ENCODE data around the gene FOXO1.
A peak's percentile ranks its signal among the peaks of the same experiment; 100 is the strongest.
"Not testable (repeated sequence)": the region's sequence is repeated elsewhere in the genome, so short reads cannot be mapped to it uniquely, and the experiment has no call there.

The FOXO1 gene

DNA sequence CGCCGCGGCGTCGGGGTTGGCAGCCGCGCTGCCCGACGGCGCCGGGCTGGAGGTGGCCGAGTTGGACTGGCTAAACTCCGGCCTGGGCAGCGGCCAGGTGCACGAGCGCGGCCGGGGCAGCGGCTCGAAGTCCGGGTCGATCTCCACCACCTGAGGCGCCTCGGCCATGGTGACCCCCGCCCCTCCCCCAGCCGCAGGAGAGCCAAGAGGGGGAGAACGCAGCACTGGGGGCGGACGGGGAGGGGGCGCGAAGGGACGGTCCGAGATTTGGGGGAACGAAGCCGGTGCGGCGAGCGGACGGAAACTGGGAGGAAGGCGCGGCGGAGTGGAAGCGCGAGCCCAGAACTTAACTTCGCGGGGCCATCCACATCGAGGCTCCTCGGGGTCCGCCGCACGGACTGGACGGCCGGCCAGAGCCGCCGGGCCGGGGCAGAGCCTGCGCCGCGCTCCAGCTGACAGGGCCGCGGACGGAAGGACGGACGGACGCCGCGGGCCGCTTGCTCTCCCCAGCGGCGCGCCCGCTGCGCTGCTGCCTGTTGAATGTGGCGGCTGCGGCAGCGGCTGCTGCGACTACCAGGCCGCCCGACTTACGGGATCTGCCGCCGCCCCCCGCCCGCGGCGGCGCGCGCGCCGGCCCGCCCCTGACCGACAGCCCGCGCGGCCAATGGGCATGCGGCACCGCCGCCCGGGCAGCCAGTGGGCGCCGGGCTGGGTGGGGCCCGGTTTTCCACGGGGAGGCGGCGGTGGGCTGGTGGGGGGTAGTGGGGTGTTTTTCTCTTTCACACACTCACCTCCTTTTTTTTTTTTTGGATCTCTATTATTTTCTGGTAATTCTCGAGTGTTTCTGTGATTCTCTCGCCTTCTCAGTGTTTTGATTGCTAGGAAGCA, at the start of gene FOXO1:
Gene FOXO1 (minus strand): TSS at position 597 of the 888 bp plus-strand sequence. CDS start 429 bp downstream, at position 168.
- peak; percentile 93 for DNase-seq (ENCODE audit: low spot score)

DNA sequence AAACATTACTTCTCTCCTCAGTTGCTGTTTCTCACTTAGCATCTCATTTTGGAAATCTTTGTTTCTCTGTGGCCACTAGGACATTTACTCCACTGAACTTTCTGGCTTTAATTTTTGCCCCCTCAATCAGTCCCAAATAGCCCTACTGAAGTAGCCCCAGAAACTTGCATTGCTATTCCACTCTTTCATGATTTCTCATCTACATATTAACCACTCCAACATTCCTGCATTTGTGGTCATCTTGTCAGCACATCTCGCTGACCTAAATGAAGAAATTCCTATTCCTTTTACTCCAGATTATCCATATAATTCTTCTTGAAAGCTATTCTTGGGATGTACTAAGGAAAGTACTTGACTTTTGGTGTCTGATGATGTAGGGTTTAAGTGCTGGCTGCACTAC, 48.0 kb upstream of the FOXO1 start:
- not testable (repeated sequence) for DNase-seq (ENCODE audit: low spot score)

DNA sequence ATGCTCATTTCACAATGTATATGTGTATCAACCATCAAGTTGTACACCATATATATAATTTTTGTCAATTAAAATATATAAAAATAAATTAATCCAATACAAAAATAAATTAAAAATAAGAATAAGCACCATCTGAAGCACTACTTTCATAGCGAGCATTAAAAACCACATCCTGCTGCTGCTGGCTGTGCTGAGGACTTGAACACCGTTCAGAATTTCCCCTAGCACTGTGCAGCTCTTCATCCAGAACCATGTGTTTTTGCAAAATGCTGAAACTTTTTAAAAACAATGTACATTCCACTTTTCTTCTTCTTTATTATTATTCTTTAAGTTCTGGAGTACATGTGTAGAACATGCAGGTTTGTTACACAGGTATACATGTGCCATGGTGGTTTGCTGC, 40.0 kb upstream of the FOXO1 start:
- DNase-seq (ENCODE audit: low spot score), result no peak

DNA sequence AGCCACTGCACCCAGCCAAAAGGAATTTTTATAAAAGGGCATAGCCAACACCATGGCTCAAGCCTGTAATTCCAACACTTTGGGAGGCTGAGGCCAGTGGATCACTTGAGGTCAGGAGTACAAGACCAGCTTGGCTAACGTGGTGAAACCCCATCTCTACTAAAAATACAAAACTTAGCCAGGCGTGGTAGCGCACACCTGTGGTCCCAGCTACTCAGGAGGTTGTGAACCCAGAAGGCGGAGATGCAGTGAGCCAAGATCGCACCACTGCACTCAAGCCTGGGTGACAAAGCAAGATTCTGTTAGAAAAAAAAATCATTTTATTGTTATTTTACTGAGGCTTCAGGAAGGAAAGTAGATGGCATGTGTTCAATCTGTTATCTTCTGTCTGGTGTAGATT, 31.3 kb upstream of the FOXO1 start:
- DNase-seq (ENCODE audit: low spot score), result no peak

DNA sequence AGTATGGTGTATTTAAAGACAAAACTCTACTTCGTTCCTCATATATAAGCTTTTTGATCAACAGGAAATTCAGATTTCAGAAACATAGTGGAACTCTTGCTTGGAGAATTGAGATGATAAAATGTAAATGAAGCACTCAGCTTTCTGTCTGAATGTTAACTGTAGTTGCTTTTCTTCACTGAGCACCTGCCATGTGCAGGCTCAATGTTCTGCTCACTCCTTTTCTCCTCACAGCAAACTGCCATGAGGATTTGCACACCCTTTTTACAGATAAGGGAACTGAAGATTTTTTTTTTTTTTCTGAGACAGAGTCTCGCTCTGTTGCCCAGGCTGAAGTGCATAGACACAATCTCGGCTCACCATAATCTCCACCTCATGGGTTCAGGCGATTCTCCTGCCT, 28.0 kb upstream of the FOXO1 start:
- no peak for DNase-seq (ENCODE audit: low spot score)

DNA sequence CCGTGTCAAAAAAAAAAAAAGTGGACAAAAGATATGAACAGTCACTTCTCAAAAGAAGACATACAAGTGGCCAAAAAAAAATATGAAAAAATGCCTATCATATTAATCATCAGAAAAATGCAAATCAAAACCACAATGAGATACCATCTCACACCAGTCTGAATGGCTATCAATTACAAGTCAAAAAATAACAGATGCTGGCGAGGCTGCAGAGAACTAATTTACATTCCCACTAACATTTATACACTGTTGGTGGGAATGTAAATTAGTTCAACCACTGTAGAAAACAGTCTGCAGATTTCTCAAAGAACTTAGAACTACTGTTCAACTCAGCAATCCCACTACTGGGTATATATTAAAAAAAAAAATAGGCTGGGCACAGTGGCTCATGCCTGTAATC, 26.5 kb upstream of the FOXO1 start:
- DNase-seq (ENCODE audit: low spot score), result no peak

DNA sequence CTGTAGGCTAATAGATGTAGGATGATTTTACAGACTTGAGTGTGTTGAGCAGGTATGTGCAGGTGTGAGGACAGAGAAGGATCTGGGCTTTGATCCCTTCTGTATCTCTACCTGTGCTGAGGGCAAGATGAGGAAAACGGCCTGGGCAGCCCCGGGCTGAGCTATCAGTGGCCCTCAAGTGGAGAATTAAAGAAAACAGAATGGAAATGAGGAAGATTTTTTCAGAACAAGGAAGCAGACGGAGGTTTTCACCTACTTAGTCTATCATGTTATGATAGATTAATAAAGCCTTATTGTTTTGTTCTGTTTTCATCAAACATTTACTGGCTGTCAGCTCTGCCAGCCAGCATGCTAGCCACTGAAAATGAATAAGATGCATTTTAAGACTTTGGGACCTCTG, 22.3 kb upstream of the FOXO1 start:
- DNase-seq (ENCODE audit: low spot score), result no peak

DNA sequence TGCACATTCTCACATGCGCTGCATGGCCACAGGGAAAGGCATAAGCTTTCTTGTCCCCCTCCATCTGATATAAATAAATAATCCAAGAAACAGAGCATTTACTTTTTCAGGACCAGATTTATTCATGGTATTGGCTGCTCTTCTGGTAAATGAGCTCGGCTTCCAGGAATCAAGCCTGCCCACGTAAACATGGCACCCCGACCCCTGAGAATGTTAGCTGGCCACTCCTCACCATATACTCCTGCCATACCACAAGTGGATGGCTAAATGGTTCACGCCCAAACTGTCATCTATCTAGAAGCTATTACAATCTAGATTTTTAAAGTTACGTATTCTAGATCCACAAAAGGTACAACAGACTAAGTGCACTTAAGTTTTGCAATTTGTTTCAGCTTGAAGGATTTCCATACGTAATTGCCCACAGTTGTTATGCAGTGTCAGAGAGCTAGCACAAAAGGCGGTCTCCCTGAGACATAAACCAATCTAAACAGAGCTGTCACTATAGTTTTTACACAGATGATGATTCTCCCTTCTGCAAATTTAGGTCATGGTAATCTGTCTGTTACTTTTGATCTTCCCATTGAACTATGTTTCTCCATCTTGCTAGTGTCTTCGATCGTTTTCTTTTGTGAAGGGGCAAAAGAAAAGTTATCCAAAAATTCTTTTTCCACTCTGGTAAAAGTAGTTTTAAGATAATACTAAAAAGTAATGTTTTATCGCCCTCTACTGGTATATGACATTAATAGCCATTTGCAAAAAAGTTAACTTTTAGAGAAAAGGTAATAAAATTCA, 16.2 kb upstream of the FOXO1 start:
- DNase-seq (ENCODE audit: low spot score), result no peak

DNA sequence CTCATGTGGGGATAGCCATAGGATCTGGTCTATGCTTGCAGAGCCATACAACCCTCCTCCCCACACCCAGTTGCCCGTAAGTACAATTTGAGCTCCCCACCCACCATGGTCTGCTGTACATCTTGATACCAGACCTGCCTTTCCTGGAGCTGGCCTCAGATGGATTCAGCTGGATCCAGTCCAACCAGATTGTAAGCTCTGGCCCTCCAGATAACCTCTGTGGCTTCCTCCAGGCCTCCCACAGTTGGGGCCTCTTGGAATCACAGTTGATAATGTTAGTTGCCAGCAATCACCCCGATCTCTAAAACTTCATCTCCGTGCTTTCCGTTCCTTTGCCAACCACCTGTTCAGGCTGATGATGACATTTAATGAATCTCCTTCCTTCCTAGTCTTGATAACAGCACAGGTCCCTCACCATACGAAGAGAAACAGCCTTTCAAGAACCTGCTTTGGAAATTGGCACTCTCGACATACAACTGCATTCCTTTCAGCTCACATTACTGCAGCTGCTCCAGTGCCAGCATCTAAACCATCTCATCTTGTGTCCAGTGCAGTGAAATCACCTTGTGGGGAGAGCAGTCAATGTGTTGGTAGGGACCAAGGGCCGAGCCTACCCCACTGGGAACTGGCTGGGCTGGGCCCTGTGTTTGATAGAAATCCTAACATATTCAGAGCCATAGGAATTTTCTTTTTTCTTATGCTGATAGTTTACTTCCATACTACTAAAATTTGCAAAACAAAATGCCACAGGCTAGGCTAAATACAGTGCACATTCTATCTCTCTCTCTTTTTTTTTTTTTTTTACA, 15.1 kb upstream of the FOXO1 start:
- no peak for DNase-seq (ENCODE audit: low spot score)

DNA sequence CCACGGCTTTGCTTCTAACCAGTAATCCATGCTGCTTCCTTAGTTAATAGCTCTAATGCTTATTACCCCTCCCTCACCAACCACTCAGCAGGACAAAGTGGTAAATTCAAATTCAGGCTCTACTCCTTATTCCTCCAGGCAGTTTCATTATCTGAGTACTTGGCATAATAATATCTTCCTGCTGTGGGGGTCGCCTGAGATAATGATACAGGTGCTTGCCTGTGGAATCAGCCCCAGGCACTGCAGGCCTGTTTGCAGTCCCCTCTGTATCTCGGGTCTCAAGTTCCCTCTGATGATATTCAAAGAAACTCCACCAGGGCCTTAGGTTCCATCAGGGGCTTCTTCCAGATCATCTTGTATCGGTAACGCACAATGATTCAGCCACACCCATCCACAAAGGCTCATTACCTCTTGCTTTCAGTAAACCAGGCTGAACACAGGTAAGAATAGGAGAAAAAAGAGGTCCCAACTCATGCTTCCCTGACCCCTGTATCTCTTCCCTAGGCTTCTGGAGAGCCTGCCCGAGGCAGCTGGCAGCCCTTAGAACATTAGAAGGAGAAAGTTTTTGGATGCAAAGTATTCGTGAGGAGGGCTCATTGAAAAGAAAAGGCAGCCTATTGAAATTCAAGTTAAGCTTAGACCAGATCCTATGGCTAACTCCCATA, 14.3 kb upstream of the FOXO1 start:
- no peak for DNase-seq (ENCODE audit: low spot score)

DNA sequence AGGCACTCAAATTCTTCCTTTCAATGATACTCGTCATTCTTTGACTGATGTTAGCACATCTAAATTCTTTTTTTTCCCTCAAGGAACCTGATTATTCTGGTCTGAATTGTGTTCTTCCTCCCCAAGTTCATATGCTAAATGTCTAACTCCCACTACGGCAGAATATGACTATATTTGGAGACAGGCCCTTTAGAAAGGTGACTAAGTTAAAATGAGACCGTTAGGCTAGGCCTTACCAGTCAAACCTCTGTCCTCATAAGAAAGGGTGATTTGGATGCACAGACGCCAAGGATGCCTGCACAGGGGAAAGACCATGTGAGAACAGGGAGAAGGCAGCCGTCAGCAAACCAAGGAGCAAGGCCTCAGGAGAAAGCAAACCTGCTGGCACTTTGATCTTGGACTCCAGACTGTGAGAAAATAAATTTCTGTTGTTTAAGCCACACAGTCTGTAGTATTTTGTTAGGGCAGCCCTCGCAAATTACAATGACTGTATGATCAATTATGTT, 13.1 kb upstream of the FOXO1 start:
- DNase-seq (ENCODE audit: low spot score), result no peak

DNA sequence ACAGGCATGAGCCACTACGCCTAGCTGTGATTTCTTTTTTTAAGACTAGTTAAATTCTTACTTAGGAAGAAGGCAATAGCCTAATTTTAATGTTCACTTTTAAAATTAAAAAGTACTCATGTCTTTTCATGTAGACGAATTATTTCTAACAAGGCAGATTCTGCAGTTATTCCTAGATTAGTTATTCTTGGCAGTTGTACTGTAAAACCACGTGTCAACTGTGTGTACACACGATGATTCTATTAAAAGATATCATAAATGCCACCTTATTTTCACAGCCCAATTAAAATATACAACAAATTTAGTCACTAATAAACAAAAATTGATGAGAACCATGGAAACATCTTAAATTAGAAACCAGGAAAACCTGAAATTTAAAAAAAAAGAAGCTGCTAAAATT, 10.6 kb upstream of the FOXO1 start:
- no peak for DNase-seq (ENCODE audit: low spot score)

DNA sequence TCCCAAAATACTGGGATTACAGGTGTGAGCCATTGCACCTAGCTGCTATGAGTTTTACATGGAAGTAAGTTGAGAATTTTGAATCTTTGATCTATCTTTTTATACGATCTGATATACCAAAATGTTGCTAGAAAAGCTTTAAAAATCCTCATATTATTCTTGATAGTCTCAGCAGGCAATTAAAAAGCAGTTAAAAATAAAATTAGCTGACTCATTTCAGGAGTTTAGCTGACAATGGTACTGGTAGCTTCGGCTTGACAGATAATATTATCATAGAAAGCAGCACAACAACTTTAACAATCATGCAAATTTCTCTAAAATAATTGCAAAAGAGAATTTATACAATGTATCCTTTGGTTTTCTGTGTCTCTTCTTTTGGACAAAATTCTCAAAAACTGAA, 9.6 kb upstream of the FOXO1 start:
- no peak for DNase-seq (ENCODE audit: low spot score)

DNA sequence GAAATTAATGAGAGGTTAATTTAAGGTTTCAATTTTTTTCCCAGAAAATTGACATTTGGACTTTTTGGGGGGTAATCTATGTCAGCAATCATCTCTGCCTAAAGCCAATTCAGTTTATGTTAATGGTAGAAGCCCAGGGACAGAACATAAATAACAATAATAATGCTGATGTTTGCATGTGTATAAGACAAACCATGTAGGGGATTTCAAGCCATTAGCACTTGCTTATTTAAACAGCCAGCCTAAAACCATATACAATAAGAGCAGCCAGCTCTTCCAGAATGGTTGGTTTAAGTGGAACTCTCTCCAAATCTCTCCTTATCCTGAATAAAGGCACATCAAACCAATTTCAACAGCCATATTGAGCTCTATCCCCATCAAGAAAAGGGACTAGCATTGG, 7.0 kb upstream of the FOXO1 start:
- DNase-seq (ENCODE audit: low spot score), result no peak

DNA sequence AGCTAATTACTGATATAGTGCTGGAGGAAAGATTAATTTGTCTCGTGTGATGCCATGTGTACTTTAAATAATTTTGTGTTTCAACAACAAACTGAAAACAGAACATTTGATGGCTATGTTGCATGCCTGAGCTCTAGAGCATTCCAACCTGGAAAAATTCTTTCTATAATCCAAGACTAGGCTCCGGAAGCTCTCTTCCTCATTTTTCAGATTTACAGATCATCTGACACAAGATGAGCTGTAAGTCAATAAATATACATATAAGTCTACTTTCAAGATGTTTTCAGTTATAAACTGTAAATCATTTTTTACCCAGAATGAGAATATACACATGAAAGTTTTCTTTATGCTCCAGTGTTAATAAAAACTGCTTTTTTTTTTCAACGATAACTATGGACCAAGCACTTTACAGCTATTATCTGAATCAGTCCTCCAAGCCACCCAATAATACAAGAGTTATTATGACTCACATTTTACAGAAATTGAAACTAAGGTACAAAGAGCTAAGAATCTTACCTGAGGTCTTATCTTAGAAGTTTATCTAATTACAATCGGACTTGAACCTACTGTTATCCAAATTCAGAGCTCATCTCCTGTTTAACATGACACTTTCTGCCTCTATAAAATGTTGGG, 6.4 kb upstream of the FOXO1 start:
- DNase-seq (ENCODE audit: low spot score), result no peak

DNA sequence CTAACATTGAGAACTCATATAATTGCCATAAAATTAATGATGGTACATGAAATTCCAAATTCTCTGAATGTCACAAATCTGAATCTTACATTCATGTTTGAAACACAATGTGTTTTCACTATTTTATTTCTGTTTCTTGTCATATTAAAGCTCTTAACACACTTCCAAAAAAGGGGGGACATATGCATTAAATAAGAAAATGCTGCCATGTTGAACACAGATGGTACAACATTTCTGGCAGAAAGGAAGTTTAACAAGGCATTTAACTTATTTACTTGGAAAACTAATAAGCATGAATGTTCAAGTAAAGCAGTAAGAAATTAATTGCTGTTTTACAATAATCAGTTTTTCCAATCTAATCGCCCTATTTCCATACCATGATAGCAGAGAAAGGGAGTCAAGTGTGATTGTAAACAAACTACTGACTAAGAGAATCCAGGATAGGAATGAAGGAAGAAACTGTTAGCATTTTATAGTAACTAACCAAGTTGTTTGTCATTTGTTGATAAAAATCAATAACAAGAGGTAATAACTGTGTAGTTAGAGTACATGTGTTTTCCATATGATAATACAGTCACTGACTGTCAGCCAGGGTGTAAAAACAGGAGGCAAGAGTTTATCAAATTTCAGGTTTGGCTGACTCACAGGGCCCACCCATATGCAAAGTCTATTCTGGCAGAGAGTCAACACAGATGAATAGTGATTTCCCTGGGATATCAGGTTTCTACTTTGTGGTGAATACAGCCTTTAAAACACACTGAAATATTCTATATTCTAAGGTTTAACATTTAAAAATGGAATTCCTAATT, 5.7 kb upstream of the FOXO1 start:
- peak; percentile 63 for DNase-seq (ENCODE audit: low spot score)

DNA sequence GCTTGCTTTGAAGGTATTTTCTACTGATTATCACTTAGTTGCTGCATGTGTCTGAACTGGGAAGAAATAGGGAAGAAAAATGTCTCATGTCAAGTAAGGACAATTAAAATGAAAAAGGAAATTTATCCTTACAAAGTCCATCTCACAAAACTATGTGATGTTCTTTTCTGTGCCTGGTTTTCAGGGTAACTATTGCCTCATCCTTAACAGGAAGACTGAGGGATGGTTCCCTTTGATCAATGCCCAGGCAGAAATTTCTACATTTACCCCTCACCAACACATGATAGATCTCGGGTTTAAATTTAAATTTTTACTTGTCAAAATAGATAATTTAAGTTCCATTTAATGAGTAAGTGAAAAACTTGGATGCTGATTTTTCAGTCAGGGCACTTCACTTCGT, 3.9 kb upstream of the FOXO1 start:
- no peak for DNase-seq (ENCODE audit: low spot score)

DNA sequence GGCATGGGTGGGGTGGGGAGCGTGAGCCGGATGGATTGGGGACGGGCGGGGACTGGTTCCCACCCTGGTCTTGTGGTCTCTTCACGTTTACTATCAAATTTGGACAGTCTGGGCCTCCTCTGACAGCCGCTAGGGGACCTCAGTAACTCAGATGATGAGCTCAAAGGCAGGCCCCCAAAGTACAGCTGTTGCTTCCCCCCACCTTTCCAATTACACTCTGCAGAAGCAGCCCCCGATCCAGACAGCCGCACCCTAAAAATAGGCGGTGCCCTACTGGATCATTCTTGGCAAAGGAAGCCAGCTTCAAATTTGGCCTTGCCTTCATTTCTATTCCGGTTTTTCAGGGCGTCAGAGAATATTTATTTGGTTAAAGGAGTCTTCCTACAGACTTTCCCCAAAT, 1.9 kb upstream of the FOXO1 start:
- no peak for DNase-seq (ENCODE audit: low spot score)

DNA sequence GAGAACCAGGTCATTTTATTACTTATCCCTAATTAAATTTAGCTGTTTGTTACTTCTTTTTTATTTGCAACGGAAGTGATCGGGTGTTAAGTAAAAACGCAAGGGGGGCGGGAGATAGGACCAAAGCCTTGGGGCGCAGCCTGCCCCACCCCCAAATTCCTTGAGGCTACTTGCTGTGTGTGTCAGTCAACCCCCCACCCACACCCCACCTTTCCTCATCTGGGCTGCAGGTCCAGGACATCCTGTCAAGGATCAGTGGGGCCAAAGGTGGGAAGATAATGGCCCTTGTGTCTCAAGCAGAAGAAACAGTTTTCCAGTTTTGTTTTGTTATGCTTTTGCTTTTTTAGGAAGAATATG, 1.2 kb upstream of the FOXO1 start:
- DNase-seq (ENCODE audit: low spot score), result no peak

DNA sequence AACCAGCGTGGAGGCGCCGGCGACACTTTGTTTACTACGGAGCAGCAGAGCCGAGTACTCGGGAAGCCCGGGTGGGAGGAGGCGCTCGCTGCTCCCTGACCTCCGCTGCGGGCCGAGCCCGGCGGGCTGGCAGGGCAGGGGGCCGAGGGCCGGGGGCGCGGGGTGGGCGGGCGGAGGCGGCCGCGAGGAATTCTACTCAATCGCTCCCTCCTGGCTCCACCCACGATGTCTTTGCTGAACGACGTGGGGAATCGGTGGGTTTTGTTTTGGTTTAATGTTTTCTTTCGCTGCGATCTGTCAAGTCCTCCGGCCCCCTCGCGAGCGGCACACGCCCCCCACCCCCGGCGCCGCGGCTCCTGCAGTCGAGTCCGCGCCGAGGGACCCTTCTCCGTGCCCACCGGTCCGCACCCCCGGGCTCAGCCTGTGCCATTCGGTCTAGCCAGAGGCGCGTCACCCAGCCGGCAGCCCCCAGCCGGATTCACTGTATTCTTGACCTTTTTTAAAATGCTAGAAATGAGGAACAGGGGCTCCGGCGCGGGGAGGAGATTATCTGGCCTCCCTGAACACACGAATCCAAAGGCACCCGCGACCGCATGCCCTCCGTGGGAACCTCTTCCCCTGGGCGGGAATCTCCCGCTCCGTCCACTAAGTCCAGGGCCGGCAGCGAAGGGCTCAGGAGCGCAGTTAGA, 636 bp upstream of the FOXO1 start:
- peak; percentile 20 for DNase-seq (ENCODE audit: low spot score)

All from COLO829 (cell line).